GM18508 (cell line): ENCODE data around the gene SLC5A10.
"Not testable (repeated sequence)": the region's sequence is repeated elsewhere in the genome, so short reads cannot be mapped to it uniquely, and the experiment has no call there.

Source experiments
- ATAC-seq: cut with Tn5 transposase; IDR thresholded peaks from one replicate; pipeline ENCODE4 v1.9.1; 2021; ENCODE audit warnings: moderate number of reproducible peaks; ENCODE audit not compliant: insufficient read depth, unreplicated experiment

SLC5A10 gene

DNA sequence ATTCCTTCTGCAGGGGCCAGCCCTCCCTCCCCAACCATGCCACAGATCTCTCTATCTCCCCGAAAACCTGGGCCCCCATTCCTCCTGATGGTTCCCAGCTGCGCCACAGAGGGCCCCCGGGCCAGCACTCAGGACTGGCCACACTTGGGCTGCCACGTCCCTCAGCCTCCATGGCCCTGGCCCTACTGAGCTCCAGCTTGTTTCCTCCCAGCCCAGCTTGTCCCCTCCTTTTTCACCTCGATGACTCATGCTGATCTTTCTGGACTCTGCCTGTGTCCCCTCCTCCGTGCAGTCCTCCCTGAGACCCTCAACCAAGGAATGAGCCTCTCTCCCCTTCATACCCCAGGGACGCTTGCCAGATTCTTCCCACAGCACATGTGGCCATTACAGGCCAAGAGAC lies 63.5 kb downstream of the SLC5A10 start:
- no peak for ATAC-seq

DNA sequence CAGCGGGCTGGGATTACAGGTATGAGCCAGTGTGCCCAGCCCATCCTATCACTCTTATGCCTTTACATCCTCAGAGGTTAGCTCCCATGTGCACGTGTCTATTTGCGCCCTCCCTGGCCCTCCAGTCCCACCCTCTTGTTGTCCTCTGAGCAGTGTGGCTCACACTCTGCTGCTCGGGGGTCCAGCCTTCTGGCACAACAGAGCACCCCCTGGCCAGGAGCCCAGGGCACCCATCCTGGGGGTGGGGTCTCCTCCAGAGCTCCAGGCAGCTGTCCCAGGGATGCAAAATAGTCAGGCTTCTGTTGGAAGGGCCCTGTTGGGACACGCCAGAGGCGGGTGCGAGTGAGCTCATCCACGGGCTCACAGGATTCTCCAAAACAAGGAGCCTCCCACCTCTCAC lies 64.3 kb downstream of the SLC5A10 start:
- no peak for ATAC-seq

DNA sequence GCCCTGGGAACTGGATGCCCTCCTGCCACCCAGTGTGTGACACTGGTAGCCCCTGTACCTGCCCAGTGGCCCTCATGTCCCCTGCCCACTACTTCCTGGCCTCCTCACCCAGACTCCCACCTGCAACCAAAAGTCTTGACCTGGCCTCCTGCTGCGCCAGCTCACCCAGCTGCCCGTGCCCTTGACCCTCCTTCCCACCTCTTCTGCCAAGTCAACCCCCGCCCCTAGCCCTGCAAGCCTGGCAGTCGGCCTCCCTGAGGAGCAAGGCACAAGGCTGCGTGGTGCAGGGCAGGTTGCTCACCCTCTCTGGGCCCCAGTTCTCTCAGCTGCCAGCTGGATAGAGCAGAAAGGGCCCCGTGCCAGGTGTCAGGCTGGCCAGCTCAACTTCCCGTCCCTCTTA lies 64.9 kb downstream of the SLC5A10 start:
- no peak for ATAC-seq

DNA sequence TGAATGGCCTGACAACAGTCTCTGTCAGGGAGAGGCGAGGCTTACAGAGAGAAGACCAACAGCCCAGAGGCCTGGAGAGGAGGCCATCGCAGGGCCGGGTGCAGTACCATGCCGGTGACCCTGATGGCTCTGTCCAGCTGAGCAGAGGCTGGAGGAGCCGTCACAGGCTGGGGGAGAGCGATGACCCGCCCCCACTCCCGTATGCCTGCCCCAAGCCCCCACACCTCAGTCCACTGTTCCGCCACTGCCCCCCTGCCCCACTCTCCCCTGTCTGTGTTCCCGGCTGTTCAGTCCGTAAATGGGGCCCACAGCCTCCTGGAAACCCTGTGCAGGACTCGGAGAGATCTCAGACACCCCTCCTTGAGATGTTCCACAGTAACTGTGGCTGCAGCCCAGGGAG lies 65.4 kb downstream of the SLC5A10 start:
- ATAC-seq = no peak

DNA sequence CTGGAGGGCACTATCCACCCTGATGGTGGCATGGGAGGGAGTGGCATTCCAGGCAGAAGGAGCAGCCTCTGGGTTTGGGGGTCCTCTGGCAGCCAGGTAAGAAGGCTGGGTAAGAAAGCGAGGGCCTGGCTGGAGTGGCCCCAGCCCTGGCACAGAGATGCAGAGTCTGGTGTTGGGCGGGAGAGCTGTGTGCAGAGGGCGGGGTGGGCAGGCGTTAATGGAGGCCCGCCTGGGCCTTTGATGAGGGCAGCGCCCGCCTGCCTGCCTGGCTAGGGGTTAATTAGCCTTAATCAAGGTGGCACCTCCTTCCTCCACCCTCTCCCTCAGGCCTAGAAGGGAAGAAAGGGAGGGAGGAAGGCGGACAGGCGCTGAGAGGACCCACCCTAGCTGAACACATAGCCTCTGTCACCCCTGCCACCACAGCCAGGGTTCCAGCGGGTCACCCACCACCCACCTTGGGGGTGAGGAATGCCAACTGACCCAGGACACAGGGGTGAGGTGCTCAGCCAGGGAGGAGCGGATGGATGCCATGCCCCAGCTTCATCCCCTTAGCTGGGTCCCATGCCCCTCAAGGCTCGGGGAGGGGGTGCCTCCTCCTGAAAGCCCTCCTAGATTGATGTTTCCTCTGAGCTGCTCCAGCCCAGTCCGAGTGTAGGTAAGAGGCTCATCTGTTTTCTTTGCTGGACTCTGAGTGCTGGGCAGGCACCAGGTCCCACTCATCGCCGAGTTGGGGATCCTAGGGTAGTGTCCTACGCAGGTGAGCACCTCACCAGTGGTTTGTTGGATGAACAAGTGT lies 66.0 kb downstream of the SLC5A10 start:
- no peak for ATAC-seq

DNA sequence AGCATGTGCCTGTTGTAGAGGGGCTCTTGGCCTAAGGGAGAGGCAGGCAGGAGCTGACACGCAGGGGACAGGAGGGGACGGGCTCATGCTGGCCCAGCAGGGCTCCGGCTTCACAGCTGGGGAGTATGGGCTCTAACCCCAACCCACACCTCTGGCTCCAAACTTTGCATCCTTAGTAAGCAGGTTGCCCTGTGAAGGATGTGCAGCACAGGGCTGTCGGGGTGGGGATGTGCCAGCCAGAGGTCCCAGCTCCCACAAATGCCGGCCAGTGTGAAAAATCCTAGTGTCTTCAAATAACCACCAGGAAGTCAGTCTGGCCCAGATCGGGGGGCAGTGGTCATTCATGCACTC lies 66.6 kb downstream of the SLC5A10 start:
- ATAC-seq = no peak

DNA sequence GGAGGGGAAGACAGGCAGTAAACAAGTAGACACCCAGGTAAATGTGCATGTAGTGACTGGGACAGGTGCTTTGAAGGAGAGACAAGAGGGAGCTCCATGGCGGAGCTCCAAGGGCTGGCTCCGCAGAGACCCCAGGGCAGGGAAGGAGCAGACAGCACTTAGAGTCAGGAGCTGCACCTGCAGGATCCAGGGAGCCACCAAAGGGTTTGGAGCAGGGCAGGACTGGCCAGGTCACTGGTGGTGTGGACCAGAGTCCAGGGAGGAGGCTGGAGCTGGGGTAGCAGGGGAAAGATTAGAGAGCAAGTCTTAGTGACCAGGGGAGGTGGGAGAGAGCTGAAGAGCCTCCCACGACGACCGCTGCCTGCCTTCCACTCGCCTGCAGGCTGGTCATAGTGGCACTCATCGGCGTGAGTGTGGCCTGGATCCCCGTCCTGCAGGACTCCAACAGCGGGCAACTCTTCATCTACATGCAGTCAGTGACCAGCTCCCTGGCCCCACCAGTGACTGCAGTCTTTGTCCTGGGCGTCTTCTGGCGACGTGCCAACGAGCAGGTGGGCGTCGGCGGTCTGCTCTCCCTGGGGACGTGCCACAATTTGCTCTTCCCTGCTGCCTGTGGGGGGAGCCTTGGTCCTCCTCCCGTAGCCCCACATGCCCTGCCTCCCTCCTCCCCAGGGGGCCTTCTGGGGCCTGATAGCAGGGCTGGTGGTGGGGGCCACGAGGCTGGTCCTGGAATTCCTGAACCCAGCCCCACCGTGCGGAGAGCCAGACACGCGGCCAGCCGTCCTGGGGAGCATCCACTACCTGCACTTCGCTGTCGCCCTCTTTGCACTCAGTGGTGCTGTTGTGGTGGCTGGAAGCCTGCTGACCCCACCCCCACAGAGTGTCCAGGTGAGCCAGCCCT lies 67.3 kb downstream of the SLC5A10 start:
- ATAC-seq = no peak

DNA sequence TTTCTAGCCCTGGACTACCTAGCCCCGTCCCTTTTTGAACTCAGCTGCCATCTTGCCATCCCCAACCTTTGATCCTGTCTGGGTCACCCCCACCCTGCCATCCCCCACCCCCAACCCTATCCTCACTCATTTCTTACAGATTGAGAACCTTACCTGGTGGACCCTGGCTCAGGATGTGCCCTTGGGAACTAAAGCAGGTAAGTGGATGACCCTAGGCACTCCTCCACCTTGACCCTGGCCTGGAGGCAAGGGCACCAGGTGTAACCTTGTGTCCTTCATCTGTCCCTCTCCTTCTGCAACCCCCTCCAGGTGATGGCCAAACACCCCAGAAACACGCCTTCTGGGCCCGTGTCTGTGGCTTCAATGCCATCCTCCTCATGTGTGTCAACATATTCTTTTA lies 68.1 kb downstream of the SLC5A10 start:
- no peak for ATAC-seq

DNA sequence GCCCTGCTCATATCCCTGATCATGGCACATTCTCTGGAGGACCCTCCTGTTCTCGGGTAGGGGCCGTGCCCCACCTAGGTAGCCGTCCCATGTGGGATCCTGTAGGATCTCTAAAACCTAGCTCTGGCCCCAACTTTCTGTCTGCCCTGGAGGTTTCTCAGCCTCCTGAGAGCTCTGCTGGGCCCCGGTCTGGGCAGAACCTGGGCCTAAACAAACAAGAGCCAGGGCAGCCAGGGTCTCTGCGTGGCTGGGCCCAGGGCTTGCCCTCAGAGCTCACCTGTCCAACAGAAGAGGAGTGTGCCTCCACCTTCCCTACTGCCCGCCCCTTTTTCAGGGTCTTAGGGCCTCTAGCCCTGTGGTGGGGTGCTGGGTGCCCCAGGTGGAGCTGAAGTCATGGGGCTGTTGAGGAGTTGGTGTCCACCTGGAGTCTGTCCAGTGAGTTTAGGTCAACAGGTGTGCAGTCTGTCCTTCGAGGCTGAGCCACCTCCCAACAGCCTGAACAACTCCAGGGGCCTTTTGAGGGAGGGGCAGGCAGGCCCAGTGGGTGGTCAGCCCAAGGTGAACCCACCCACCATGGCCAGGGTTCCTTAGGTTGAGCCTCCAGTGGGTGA lies 69.2 kb downstream of the SLC5A10 start:
- ATAC-seq = not testable (repeated sequence)

DNA sequence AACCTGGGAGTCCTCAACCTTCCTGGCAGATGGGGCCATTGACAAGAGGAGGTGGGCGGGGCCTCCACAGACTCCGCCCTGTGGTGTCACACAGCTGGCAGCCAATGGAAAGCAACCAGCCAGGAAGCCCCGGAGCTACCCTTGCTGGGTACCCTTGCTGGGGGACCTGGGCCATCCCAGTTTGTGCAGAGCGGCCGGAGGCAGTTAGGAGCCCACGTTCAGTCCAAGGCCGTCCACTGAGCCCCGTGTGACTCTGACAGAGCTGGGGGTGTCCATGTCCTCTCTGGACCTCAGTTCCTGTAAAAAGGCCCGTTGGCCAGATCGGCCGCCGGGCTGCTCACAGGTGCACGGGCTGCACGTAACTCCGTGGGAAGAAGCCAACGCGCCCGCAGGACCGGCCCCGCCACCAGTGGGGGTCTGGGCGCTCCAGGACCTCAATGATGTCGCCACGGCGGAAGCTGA lies 69.7 kb downstream of the SLC5A10 start:
- no peak for ATAC-seq

DNA sequence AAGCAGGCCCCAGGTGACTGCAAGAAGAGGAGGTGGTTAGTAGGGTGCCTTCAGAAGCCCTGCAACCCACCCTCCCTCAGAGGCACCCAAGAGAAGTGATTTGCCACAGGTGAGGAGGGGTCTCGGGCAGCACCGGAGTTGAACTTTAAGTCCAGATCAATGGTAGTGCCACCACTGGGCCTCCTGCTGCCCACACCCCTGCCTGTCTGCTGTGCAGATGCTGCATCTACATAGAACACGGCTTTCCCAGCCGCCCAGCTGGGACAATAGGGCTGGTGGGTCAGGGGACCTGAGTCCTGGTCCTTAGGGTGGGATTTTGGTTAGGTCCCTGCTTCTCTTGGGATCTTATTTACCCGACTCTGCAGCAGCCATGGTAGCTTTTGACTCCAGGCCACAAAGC lies 70.2 kb downstream of the SLC5A10 start:
- no peak for ATAC-seq

DNA sequence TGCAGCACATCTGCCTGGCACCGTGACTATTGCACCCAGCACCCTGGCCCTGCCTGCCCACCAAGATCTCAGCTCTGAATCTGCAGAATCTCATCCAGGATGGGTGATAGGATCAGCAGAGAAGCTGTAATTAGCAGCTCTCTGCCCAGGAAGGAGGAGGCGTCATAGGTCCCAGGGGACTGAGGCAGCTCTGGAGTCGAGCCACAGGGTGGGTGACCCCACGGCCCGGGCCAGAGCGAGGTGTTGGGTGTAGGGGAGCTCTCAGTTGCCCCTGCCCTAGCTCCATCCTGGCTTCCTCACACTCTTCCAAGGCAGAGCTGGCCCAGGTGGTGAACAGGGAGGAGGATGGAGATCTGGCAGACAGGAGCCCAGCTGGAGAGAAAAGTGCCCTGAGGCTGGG lies 70.8 kb downstream of the SLC5A10 start:
- no peak for ATAC-seq

DNA sequence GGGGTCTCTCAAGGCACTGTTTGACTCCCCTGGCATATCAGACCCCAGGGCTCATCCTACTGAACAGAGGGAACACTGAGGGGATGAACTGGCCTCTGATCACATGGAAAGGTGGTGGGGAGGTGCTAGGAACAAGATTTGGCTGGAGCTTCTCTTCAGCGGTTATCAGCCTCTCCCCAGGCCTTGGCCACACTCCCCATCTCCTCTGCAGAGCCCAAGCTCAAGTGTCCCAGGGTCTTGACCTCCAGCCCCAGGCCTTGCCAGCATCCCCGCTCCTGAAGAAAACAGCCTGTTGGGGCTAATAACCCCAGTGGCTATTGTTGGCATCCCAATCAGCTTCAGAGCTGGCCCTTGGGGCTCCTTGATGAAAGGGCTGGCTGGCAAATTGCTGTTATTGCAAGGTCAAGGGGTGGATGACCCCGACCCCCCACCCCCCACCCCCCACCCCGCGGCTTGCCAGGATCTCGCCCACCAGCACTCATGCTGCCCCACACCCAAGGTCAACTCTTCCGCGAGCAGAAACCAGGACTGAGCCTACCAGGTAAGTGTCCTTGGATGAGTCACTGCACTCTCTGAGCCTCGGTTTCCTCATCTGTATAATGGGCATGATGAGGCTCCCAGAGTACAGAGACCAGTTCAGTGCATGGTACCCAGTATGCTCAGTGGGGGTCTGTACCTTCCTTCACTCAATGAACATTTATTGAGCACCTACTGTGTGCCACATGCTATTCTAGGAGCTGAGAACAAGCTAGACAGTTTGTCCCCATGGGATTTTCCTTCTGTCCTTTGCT lies 71.4 kb downstream of the SLC5A10 start:
- no peak for ATAC-seq

DNA sequence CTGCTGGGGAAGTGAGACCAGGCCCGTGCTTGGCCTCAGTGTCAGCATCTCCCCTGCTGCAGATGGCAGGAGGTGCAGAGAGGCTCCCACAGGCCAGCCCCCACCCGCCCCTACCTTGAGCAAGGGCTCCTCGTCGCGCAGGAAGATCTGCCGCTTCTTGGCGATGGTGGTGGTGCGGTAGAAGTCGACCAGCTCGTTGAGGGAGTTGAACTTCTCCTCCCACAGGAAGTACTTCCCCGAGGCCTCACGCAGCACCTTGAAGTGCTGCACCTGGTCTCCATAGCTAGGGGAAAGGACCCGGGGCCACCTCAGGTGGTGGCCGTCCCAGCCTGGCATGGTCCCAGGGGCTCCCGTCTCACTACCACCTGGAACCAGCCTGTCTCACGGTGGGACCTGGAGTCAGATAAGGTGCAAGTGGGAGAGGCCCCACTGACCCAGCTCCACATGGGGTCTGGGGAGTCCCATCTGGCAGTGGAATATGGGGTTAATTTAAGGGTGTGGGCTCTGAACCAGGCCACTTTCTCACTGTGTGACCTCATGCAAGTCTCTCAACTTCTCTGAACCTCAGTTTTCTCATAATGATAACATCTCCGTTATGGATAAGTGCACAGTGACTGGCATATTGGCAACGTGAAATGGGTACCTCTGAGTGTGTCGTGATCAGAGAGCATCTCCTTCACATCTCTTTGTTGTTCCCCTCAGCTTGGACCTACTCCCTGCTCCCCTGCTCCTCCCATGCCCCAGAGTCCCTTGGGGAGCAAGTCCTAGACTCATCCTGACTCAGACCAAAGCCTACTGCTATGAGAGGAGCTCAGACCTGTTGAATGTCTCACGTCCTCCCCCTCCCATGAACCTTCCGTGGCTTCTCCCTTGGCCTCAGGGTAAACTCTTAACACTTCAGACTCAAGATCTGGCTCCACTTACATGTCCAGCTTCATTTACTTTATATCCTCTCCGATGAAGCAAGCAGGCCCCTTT lies 72.4 kb downstream of the SLC5A10 start:
- ATAC-seq = no peak

DNA sequence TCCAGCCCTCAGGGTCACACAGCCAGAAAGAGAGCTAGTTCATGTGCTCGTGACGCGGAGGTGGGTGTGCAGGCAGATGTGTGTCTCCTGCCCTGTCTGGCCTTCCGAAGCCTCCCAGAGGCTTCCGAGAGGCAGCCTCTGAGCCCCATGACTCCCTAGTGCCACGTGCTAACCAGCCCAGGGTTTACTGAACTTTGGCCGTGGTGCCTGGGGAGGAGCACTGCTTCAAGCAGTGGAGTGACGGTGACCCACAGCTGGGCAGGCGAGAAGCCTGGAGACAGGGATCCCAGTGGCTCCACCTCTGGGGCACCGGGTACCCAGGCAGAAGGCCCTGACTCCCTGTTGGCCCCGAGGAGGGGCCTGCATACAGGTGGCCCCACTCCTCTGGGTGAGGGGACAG lies 76.7 kb downstream of the SLC5A10 start:
- ATAC-seq = not testable (repeated sequence)

DNA sequence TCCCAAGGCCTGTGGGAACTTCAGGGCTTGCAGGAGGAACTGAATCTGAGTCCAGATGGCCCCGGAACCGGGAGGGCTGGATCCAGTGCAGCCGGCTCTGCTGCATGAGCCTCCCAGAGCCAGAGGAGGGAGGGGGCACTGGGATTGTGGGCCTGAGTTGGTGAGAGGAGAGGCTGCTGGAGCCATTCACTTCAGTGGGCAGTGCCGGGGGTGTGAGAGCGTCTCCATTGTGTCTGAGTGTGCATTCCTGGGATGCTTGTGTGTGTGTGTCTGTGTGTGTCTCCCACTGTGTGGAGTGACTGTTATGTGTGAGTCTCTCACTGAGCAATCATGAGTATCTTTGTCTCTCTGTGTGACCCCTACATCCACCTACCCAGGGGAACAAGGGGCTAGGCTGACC lies 77.8 kb downstream of the SLC5A10 start:
- ATAC-seq = not testable (repeated sequence)

DNA sequence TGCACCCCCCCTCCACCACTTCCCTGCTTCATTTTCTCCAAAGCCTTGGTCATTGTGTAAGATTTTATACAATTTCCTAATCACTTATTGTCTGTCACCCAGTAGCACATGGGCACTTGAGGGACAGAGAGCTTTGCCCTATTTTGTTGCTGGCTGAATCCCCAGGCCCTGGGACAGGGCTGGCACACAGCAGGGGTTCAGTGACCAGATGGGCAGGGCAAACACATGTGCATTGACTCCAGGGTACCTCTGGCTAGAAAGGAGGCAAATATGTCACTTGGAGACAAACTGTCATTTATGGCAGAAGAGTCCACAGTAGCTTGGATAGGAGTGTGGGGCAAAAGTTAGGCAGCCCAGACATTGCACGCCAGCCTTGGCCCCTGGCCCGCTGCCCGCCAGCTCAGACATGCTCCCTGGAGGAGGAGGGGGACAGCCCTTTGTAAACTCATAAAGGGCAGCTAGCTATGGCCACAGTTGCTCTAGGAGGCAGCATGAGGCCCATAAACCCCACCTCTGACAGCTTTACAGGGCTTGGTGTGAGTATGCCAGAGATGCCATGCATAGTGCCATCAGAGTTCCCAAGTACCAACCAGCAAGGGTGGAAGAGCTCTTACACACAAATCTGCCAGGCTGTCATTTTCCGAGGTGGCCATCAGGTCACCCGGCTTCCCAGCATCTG lies 78.9 kb downstream of the SLC5A10 start:
- ATAC-seq = not testable (repeated sequence)

DNA sequence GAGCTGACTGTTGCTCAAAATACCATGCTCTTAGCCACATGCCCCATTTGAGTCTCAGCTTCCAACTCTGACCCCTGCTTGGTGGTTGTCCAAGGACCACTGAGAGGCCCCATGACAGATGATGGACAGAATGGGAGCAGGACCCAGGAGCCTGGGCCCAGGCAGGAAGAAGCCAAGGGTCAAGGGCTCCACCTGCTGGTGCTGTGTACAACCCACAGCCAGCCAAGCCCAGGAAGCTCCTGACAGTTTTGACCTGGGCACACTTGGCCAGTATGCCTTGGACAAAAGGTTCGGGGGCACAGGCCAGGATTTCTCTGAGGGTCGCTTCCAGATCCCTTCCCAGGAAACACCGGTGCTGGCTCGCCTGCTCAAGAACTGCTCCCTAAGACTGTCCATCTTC lies 79.8 kb downstream of the SLC5A10 start:
- not testable (repeated sequence) for ATAC-seq
